ENCODE data around the gene MYH1. TPM values are rescaled to one million over a fixed set of nuclear protein-coding genes. Genes with fewer than 3 reads are reported as not detected.

MYH1 gene
- total and polyA plus RNA-seq, 9 of the 15 experiments (the other 6 are each of a cell fraction or from before 2014, with no cell fraction given), result not detected

GRCh38 chr17:10492004-10492403, 26.3 kb downstream of the MYH1 start:
- H3K9ac ChIP-seq (ENCODE audit: insufficient read depth in 1 of 2, low read depth in 2 of 2, low read length in 2 of 2), result no peak overlapping the region
- H3K27me3 ChIP-seq (ENCODE audit: control insufficient read depth in 2 of 2, insufficient read depth in 2 of 2, low read length in 2 of 2), result no peaks in the 10 kb centered on the region
- no peaks in the 10 kb centered on the region for H3K36me3 ChIP-seq (ENCODE audit: control insufficient read depth, insufficient read depth, low read length)
- FAIRE-seq (no peak), DNase-seq (ENCODE audit: extremely low read depth in 1 of 4, low spot score in 3 of 4) (no peak), ATAC-seq (no peak)
- no peak overlapping the region for H3K4me2 ChIP-seq (ENCODE audit: insufficient read depth, low read length)
- in situ Hi-C loops (cut with MboI), result no loop called here
- no peak overlapping the region for H3K4me3 ChIP-seq
- no peak overlapping the region for H2AFZ ChIP-seq (ENCODE audit: low read depth, low read length)
- CTCF ChIA-PET (ENCODE audit: low intra/inter-chr PET ratio), result no interaction called here
- no peak for TF ChIP-seq ZBTB17 (CRISPR knock-in tag; IDR thresholded peaks at IDR 0.05)
- no peak for TF ChIP-seq HCFC1 (IDR thresholded peaks at IDR 0.05; ENCODE audit: low read depth, low read length)
- TF ChIP-seq MYBL2 (IDR thresholded peaks at IDR 0.05; ENCODE audit: low read depth), result no peak
- no peak for TF ChIP-seq MYBL2 (CRISPR knock-in tag; IDR thresholded peaks at IDR 0.05; ENCODE audit: borderline replicate concordance)
- no peak for TF ChIP-seq LEF1 (IDR thresholded peaks at IDR 0.05)
- no peak overlapping the region for H3K27ac ChIP-seq (ENCODE audit: extremely low read depth, low read depth, low read length)
- no peaks in the 10 kb centered on the region for H3K9me3 ChIP-seq (replicated peaks; ENCODE audit: control insufficient read depth, insufficient read depth, low read depth, low read length)
- BruUV-seq (replicated peaks), result no TSS peak
- intact Hi-C loops (cut with micrococcal nuclease), result no loop called here
- H4K20me1 ChIP-seq (replicated peaks; ENCODE audit: control insufficient read depth, insufficient read depth, low read length), result no peaks in the 10 kb centered on the region
- WGBS (ENCODE audit: insufficient coverage, low coverage, missing lambda C conversion rate), result 12% methylated on average over 2 of the region's 2 CpGs
- no peaks in the 10 kb centered on the region for H3K9me1 ChIP-seq (ENCODE audit: control insufficient read depth, insufficient read depth, low read length)
- POLR2A ChIA-PET, result no interaction called here
- H3K4me1 ChIP-seq (replicated peaks in 1 of 2; ENCODE audit: control insufficient read depth in 2 of 2, insufficient read depth in 2 of 2, low read length in 2 of 2), result no peaks in the 10 kb centered on the region
- no peaks in the 10 kb centered on the region for H3K79me2 ChIP-seq (ENCODE audit: control insufficient read depth, insufficient read depth, low read length)

- Histone ChIP-seq H3K79me2 (ENCODE audit: control insufficient read depth, insufficient read depth, low read length) (no peaks in the 10 kb centered on the region), H4K20me1 (replicated peaks; ENCODE audit: control insufficient read depth, insufficient read depth, low read length) (no peaks in the 10 kb centered on the region), H3K9me3 (replicated peaks; ENCODE audit: control insufficient read depth, insufficient read depth, low read depth, low read length) (no peaks in the 10 kb centered on the region), H3K36me3 (ENCODE audit: control insufficient read depth, insufficient read depth, low read length) (no peaks in the 10 kb centered on the region), H3K9me1 (ENCODE audit: control insufficient read depth, insufficient read depth, low read length) (no peaks in the 10 kb centered on the region), H3K4me3 (no peak overlapping the region), H3K4me1 (replicated peaks in 1 of 2; ENCODE audit: control insufficient read depth in 2 of 2, insufficient read depth in 2 of 2, low read length in 2 of 2) (no peaks in the 10 kb centered on the region), H2AFZ (ENCODE audit: low read depth, low read length) (no peak overlapping the region), H3K4me2 (ENCODE audit: insufficient read depth, low read length) (no peak overlapping the region), H3K27ac (ENCODE audit: extremely low read depth, low read depth, low read length) (no peak overlapping the region), H3K27me3 (ENCODE audit: control insufficient read depth in 2 of 2, insufficient read depth in 2 of 2, low read length in 2 of 2) (no peaks in the 10 kb centered on the region), H3K9ac (ENCODE audit: insufficient read depth in 1 of 2, low read depth in 2 of 2, low read length in 2 of 2) (no peak overlapping the region)
- intact Hi-C loops (cut with micrococcal nuclease), result no loop called here
- no peak for ATAC-seq
- ChIA-PET POLR2A (no interaction called here), CTCF (ENCODE audit: low intra/inter-chr PET ratio) (no interaction called here)
- in situ Hi-C loops (cut with MboI), result no loop called here
- FAIRE-seq, result no peak
- WGBS (ENCODE audit: insufficient coverage, low coverage, missing lambda C conversion rate), result 0% methylated on average over 1 of the region's 1 CpG
- no TSS peak for BruUV-seq (replicated peaks)
- no peak for TF ChIP-seq CEBPG (CRISPR knock-in tag; IDR thresholded peaks at IDR 0.05)
- peak in 1 of 2 experiments; percentile 29; a peak in 1 of 4 replicates for TF ChIP-seq CEBPG (tag; conservative IDR thresholded peaks at IDR 0.05 in 1 of 2, IDR thresholded peaks at IDR 0.05 in 1 of 2)
- TF ChIP-seq ZKSCAN8 (CRISPR knock-in tag; IDR thresholded peaks at IDR 0.05), result no peak
- no peak for TF ChIP-seq JUNB (CRISPR knock-in tag; conservative IDR thresholded peaks at IDR 0.05)
- no peak for TF ChIP-seq TEAD2 (tag; IDR thresholded peaks at IDR 0.05)
- no peak for TF ChIP-seq TRIM24 (IDR thresholded peaks at IDR 0.05)
- DNase-seq (ENCODE audit: extremely low read depth in 1 of 4, low spot score in 3 of 4), result no peak
These were observed 36.1 kb downstream of the MYH1 start for GRCh38 chr17:10482252-10482651.
